ENCODE data around the gene EYA3.

DNA sequence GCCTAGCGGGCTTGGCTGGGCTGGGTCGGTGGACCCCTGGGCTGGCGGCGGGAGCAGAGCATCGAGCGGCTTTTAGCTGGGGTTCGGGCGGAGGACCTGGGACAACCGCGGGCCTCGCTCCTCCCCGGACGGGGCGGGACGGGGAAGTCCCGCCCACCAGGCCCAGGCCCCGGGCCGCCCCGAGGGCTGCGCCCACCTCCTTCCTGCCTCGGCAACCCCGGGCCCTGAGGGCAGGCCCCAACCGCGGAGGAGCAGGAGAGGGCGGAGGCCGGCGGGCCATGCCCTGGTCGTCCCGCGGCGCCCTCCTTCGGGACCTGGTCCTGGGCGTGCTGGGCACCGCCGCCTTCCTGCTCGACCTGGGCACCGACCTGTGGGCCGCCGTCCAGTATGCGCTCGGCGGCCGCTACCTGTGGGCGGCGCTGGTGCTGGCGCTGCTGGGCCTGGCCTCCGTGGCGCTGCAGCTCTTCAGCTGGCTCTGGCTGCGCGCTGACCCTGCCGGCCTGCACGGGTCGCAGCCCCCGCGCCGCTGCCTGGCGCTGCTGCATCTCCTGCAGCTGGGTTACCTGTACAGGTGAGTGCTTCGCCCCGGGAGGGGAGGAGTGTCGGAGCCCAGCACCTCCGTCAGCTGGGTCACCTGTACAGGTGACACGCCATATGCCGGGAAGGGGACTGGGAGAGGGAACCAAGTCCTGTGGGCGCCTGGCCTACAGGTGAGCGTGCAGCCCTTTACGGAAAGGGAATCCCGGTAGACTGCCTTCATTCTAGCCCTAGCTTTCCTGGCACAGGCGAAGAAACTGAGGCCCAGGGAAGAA is 128.4 kb downstream of the EYA3 start, which contains the start of gene XKR8:
- TF ChIP-seq POLR2A (IDR thresholded peaks at IDR 0.05): peak in 1 of 2 donors; percentile 71
- TF ChIP-seq, protein P1, sequence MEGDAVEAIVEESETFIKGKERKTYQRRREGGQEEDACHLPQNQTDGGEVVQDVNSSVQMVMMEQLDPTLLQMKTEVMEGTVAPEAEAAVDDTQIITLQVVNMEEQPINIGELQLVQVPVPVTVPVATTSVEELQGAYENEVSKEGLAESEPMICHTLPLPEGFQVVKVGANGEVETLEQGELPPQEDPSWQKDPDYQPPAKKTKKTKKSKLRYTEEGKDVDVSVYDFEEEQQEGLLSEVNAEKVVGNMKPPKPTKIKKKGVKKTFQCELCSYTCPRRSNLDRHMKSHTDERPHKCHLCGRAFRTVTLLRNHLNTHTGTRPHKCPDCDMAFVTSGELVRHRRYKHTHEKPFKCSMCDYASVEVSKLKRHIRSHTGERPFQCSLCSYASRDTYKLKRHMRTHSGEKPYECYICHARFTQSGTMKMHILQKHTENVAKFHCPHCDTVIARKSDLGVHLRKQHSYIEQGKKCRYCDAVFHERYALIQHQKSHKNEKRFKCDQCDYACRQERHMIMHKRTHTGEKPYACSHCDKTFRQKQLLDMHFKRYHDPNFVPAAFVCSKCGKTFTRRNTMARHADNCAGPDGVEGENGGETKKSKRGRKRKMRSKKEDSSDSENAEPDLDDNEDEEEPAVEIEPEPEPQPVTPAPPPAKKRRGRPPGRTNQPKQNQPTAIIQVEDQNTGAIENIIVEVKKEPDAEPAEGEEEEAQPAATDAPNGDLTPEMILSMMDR (IDR thresholded peaks at IDR 0.05): peak in 11 of 12 donors; percentile 7 to 58 (median 35)
